GM19324 (cell line): ENCODE measurements around the gene RBCK1.
"Not testable (repeated sequence)": the region's sequence is repeated elsewhere in the genome, so short reads cannot be mapped to it uniquely, and the experiment has no call there.

Experiments
- ATAC-seq: cut with Tn5 transposase; IDR thresholded peaks from one replicate; pipeline ENCODE4 v1.9.1; 2021; ENCODE audit warnings: mild to moderate bottlenecking, moderate library complexity; ENCODE audit not compliant: unreplicated experiment, low FRiP score

RBCK1 gene

DNA sequence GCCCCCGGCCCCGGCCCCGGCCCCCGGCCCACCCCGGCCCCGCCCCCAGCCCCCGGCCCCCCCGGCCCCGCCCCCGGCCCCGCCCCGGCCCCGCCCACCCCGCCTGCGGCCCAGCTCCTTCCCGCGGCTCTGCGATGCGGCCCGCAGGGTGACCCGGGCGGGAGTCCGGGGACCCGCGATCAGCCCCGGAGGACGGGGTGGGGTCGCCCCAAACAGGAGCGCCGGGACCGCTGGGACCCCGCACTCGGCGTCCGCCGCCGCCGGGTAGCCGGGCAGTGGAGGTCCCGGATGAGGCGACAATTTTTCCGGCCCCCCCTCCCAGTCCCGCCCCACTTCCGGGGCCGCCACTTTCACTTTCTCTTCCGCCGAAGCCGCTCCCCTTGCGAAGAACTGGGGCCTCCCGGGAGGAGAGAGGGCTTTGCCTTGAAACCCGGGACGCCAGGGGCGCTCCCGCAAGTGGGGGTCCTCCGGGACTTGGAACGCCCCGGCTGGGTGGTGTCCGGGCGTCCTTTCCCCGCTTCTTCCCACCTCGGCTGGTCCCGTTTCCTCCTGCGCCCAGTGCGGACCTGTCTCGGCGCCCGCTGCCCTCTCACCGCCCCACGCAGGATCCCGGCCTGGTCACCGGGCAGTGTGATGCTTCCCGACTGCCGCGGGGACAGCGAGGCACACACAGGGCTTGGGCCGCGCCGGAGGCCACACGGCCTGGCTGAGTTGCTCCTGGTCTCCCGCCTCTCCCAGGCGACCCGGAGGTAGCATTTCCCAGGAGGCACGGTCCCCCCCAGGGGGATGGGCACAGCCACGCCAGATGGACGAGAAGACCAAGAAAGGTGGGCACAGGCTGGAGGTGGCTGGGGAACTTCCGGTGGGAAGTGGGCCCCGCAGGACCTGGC lies at the start of gene RBCK1:
Gene RBCK1 (plus strand): TSS at position 347 of the 890 bp plus-strand sequence. CDS start 459 bp downstream, at position 806.
- ATAC-seq = peak; percentile 71

DNA sequence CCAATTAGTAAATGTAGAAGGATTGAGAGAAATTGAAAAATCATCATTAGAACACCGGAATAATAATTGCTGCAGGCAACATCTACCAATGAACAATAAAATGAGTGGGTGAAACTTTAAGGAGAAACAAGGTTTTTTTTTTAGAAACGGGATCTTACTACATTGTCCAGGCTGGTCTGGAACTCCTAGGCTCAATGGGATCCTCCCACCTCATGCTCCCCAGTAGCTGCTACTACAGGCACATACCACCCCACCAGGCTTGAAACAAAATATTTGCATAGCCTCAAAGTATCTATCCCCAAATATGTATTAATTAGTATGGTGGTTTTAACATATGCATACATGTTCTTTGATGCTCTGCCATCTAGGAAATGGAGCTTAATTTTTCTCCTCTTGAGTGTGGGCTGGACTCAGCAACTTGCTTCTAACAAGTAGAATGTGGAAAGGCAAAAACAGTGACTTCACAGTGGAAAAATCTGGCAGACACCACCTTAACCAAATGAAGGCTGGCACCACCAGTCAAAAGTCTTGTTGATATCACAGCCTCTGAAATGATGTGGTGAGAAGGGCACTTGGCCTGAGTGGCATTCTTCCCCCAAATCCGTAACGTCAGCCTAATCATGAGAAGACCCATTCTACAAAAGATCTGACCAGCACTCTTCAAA lies 49.1 kb upstream of the RBCK1 start:
- no peak for ATAC-seq

DNA sequence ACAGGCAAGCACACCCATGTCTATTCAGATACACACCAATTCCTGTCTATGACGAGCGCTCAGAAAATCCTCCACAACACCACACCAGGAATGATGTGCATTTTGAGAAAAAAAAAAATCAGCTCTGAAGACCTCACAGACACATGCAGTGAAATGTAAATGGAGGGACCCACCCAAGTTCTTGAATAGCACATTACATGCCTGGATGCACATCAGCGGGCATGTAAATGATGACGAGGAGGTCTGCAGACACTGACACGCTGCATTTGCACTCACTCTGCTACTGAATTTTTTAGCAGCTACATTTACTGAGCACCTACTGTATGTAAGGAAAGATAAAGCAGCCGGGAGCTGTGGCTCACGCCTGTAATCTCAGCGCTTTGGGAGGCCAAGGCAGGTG lies 46.5 kb upstream of the RBCK1 start:
- ATAC-seq = no peak

DNA sequence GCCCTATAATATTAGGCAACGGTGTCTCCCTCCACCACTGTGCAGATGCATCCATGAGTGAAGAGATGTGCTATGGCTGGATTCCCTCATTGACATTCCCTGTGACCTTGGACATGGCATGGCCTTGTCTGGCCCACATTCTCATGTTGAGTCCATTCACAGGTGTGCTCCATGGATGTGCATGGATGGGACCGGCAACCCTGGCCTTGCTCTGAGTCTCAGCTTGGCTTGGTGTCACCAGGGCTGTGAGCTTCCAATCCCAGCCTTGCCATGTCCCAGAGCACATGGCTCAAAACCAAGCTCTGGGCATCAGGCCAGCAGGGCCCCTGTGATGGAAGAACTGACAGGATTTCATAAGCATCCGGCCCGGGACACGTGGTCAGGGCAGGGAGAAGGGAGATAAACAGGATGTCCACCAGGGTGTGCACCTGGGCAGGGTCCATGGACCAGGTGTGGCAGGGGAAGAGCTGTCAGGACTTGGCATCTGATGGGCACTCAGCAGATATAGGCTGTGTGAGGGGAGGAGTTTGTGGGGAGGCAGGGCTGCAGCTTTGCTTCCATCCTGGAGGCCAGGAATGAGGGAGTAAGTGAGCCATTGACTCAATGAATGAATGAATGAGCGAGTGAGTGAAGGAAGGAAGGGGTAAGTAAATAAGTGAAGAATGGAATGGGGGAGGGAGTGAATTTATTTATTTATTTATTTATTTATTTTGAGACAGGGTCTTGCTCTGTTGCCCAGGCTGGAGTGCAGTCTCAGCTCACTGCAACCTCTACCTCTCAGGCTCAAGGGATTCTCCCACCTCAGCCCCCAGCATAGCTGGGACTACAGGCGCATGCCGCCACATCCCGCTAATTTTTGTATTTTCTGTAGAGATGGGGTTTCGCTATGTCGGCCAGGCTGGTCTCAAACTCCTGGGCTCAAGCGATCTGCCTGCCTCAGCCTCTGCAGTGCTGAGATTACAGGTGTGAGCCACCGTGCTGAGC lies 45.5 kb upstream of the RBCK1 start:
- ATAC-seq = no peak

DNA sequence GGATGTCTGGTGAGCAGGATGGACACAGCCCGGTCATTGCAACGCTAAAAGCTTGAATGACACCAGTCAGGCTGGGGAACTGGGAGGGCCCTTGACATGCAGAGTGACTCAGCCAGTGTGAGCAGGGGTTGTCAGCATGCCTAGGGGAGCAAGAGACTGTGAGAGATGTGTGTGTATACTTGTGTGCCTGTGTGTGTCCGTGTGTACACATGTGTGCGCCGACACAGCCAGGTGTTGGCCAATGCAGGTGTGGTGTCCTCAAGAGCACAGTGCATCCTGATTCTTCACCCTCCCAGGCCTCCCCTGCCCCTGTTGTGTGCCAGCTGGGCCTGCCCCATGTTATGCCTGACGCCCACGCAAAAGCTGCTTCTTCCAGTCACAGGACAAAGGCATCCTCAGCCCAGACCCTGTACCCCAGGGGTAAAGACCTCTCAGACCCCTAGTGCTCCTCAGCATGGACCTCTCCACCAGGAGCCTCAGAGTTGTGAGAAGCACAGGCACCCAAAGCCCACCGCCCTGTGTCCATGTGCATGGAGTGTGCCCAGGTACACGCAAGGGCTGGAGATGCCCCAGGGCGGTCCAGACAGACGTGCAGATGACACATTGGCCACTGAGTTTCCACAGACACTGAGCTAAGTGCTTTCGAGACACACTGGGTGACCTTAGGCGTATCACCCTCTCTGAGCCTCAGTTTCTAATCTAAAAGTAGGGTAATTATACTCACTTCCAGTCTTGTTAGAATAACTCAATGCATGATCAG lies 44.6 kb upstream of the RBCK1 start:
- no peak for ATAC-seq

DNA sequence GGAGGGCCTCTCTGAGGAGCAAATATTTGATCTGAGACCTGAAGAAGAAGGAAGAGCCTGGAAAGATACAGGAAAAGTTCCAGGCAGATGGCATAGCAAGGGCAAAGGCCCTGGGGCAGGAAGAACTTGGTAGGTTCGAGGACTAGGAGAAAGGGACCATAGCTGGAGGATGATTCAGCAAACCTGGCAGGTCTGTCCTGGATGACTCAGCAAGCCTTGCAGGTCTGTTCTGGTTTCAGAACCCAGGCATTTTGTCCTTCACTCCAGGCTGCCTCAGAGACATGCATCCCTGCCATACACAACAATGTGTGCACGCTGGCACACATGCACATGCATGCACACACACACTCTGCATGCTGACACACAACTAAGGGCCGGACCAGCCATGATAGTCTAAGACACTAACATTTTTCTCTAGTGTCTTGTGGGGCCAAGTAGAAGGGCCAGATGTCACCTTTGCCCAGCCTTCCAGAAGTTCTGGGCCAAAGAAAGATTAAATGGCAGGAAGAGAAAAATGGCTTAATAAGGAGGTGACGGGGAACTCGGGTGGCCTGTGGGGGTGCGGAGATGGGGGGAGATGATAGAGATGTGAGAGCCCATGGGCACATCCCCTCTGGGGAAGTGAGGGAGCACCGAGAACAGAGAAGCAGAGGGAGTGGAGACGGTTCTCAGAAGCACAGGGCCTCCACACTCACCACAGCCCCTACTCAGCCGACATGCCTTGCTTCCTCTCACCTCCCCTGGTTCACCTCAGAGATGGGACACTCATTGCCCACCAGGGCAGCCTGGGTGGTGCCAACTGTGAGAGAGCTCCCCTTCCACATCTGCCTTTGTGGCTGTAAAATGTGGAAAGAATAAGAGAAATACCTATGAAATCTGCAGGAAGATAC lies 42.9 kb upstream of the RBCK1 start:
- no peak for ATAC-seq

DNA sequence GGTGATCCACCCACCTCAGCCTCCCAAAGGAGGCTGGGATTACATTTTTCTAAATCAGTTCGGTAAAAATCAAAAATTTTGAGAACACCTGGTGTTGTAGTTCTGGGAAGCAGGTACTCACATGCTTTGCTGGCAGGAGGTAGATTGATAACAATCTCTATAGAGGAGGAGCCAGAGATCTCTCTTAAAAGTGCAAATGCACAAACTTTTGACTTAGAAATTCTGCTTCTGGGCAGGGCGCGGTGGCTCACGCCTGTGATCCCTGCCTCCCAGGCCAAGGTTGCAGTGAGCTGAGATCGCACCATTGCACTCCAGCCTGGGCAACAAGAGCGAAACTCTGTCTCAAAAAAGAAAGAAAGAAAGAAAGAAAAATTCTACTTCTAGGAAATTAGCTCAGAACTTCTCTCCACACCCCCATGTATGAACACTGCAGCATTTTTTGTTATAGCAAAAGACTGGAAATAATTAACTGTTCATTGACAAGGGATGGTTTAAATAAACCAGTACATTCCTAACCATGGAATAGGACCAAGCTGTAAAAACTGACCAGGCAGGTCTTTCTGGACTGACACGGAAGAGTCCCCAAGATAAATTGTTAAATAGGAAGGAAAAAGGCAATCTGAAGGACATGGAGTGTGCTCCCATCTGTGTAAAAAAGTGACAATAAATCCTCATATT lies 41.9 kb upstream of the RBCK1 start:
- no peak for ATAC-seq

DNA sequence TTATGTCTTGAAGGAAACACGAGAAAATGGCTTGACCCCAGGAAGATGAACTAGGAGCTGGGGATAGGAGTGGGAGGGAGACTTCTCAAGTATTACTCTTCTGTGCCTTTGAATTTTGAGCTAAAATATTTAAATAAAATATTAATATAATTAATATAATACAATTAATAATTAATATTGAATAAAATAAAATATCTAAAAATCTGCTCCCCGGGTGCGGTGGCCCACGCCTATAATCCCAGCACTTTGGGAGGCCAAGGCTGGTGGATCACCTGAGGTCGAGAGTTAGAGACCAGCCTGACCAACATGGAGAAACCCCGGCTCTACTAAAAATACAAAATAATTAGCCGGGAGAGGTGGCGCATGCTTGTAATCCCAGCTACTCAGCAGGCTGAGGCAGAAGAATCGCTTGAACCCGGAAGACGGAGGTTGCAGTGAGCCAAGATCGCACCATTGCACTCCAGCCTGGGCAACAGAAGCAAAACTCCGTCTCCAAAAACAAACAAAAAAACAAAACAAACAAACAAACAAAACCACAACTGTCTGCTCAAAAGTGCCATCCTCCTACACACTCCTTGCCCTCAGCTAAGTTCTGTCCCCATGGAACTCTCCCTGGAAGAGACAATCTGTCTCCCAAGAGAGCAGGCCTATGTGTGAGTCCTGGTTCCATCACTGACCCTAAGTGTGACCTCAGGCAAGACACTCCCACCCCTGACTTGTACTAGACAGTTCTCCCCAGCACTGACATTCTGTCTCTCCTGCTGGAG lies 41.2 kb upstream of the RBCK1 start:
- no peak for ATAC-seq

DNA sequence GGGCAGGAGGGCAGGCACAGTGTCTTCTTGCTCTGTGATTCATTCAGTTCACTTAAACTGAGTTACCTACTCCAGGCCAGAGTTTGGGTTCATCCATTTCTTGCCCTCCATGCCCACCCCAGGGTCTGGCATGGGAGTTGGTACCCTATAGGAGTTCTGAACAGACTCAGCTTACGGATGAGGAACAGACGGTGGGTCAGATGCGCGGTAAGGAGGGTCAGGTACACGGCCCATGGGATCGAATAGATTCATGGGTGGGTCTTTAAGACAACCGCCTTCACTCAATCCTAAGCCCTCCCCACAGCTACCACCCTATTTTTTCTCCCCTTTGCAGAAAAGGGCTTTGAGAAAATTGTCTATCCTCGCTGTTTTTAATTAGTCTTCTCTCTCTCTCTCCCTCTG lies 40.6 kb upstream of the RBCK1 start:
- no peak for ATAC-seq

DNA sequence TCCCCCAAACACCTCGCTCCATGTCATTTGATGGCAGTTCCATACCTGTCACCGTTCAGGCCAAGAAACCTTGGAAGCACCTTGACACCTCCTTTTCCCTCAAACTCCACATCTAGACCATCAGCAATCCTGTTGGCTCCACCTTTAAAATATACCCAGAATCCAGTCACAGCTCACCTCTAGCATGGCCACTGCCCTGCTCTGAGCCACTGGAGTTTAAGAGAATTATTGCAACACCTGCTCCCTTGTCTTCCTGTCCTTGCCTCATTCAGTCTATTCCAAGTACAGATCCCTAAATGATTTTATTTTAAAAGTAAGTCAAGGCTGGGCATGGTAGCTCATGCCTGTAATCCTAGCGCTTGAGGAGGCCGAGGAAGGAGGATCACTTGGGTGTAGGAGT lies 39.2 kb upstream of the RBCK1 start:
- ATAC-seq = no peak

DNA sequence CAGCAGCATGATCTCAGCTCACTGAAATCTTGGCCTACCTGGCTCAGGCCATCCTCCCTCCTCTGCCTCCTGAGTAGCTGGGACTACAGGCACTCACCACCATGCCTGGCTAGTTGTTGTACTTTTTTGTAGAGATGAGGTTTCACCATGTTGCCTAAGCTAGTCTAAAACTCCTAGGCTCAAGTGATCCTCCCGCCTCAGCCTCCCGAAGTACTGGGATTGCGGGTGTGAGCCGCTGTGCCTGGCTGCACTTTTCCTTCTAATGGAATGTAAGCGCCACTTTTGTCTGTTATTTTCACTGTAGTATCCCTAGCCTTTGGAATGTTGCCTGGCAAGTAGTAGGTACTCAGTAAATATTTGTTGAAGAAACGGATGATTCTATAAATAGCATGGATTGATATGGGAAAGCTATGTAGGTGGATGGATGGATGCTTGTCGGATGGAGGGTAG lies 37.9 kb upstream of the RBCK1 start:
- ATAC-seq = no peak

DNA sequence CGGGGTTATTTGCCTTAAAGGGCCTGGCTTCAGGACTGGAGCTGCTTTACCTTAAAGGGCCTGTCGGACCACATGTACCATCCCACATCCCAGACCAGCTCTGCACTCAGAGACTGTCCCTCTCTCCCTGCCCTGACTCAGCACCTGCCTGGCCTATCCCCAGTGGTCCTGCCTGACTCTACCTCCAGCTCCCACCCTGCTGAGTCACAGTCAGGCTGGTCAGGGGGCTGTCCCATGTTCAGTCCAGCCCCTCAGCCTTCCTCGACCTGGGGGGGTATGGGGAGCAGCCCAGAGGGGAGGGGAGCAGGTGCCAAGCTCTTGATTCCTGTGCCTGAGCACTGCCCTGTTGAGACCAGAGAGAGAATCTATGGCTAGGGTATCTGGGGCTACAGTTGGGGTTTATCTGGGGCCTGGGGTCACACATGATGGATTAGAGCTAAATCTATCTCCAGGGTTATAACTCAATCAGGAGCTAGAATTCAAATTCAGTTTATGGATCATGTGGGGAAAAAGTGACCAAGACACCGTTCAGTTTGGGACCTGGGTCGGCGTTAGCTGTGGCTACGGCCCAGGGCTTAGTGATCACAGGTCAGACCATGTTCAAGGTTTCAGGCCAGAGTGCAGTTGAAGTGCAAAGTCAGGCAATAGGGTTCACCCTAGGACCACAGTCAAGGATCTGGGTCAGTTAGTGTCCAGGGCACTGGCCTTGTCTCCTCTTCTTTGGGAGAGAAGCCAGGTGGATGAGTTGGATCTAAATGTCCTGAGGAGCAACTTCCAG lies 36.9 kb upstream of the RBCK1 start:
- no peak for ATAC-seq

DNA sequence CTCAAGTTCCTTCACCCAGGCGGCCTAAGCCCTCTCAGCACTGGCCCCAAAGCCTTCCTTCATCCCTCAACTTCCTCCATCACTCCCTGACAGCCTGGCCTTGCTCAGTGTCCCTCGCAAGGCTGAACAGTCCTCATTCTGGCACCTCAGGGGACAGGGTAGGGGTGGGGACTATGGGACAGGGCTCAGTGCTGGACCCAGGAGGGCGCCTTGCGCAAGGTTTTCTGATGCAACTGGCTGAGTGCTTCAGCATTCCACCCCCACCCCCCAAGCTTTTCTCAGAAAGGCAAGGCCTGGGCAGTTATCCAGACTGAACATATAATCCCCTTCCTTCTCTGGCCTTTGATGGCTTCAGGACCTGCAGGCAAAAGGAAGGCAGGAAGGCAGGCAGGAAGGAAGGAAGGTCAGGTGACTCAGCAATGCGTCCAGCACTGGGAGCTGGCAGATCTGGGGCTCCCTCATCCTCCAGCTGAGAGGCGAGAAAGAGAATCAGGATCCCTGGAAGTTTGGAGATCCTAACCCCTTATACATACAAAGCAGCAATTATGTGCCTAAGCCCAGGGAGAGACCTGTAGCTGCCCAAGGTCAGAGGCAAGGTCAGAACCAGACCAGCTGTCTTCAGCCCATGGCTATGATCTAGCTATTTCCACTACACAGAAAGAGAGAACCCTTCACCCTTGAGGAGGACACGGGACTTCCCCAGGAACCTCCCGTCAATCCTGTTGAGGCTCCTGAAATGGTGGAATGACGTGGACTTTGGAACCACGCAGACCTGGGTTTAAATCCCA lies 36.1 kb upstream of the RBCK1 start:
- ATAC-seq = no peak

DNA sequence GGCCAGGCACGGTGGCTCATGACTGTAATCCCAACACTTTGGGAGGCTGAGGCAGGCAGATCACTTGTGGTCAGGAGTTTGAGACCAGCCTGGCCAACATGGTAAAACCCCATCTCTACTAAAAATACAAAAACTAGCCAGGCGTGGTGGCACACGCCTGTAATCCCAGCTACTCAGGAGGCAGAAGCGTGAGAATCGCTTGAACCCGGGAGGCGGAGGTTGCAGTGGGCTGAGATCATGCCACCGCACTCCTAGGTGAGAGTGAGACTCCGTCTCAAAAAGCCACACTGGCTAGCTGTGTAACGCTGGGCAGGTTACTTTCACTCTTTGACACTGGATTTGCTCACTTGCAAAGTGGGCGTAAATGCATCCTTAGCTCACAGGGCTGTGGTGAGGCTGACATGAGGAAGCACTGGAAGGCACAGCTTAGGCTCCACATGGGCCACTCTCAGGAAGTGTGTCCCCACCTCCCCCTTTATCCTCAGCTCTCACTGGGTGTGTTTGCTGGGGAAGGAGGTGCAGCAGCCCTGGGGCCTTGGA lies 35.5 kb upstream of the RBCK1 start:
- not testable (repeated sequence) for ATAC-seq

DNA sequence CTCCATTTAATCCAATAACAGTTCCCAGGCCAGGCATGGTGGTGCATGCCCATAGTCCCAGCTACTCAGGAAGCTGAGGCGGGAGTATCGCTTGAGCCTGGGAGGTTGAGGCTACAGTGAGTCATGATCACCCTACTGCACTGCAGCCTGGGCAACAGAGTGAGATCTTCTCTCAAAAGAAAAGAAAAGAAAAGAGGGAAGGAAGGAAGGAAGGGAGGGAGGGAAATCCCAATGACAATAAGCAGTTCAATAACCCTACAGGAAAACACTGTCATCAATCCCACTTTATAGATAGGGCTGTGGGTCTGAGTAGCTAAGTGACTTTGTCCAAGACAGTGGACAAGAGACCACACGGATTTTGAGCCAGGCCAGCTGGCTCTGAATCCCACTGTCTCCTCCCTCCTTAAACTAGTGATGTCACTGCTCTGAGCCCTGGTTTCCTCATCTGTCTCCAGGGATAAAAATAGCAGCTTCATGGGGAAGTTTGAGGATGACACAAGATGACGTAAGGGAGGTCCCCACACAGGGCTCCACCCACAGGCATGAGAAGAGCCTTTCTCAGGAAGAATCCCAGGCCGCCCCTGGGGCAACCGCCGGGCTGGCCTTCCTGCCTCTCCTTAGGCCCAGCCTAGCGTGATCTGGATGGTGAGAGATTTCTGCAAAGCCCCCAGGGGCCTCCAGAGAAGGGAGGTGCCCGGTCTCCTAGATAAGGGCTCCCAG lies 34.8 kb upstream of the RBCK1 start:
- no peak for ATAC-seq
